Measurements from ENCODE around the gene FAM204A. TPM values are rescaled to one million over a fixed set of nuclear protein-coding genes. Genes with fewer than 3 reads are reported as not detected.

FAM204A gene
- total and polyA plus RNA-seq, 2 of the 13 experiments (the other 11 are each of a cell fraction or from before 2014, with no cell fraction given): 9.2 to 61.0 TPM

- TF ChIP-seq, protein P1, sequence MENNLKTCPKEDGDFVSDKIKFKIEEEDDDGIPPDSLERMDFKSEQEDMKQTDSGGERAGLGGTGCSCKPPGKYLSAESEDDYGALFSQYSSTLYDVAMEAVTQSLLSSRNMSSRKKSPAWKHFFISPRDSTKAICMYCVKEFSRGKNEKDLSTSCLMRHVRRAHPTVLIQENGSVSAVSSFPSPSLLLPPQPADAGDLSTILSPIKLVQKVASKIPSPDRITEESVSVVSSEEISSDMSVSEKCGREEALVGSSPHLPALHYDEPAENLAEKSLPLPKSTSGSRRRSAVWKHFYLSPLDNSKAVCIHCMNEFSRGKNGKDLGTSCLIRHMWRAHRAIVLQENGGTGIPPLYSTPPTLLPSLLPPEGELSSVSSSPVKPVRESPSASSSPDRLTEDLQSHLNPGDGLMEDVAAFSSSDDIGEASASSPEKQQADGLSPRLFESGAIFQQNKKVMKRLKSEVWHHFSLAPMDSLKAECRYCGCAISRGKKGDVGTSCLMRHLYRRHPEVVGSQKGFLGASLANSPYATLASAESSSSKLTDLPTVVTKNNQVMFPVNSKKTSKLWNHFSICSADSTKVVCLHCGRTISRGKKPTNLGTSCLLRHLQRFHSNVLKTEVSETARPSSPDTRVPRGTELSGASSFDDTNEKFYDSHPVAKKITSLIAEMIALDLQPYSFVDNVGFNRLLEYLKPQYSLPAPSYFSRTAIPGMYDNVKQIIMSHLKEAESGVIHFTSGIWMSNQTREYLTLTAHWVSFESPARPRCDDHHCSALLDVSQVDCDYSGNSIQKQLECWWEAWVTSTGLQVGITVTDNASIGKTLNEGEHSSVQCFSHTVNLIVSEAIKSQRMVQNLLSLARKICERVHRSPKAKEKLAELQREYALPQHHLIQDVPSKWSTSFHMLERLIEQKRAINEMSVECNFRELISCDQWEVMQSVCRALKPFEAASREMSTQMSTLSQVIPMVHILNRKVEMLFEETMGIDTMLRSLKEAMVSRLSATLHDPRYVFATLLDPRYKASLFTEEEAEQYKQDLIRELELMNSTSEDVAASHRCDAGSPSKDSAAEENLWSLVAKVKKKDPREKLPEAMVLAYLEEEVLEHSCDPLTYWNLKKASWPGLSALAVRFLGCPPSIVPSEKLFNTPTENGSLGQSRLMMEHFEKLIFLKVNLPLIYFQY (CRISPR knock-in tag; IDR thresholded peaks at IDR 0.05; ENCODE audit: borderline replicate concordance): no peak
- TF ChIP-seq ZNF574 (CRISPR knock-in tag; IDR thresholded peaks at IDR 0.05) (peak; percentile 81), ZNF775 (CRISPR knock-in tag; IDR thresholded peaks at IDR 0.05; ENCODE audit: borderline replicate concordance) (no peak), HNF4G (IDR thresholded peaks at IDR 0.05; ENCODE audit: borderline replicate concordance, low read depth, low read length) (no peak), HNF4G (CRISPR knock-in tag; IDR thresholded peaks at IDR 0.05; ENCODE audit: borderline replicate concordance, low read depth) (no peak), GTF3A (CRISPR knock-in tag; conservative IDR thresholded peaks at IDR 0.05) (no peak), U2AF2 (IDR thresholded peaks at IDR 0.05; ENCODE audit: low read depth, low read length) (peak; percentile 90; the same call in 1 of the 2 replicates), GPN1 (CRISPR knock-in tag; IDR thresholded peaks at IDR 0.05; ENCODE audit: borderline replicate concordance) (no peak), YEATS4 (CRISPR knock-in tag; IDR thresholded peaks at IDR 0.05; ENCODE audit: borderline replicate concordance) (peak; percentile 65; the same call in 1 of the 2 replicates), NFE2 (CRISPR knock-in tag; IDR thresholded peaks at IDR 0.05) (no peak)
- TF ChIP-seq, protein P2, sequence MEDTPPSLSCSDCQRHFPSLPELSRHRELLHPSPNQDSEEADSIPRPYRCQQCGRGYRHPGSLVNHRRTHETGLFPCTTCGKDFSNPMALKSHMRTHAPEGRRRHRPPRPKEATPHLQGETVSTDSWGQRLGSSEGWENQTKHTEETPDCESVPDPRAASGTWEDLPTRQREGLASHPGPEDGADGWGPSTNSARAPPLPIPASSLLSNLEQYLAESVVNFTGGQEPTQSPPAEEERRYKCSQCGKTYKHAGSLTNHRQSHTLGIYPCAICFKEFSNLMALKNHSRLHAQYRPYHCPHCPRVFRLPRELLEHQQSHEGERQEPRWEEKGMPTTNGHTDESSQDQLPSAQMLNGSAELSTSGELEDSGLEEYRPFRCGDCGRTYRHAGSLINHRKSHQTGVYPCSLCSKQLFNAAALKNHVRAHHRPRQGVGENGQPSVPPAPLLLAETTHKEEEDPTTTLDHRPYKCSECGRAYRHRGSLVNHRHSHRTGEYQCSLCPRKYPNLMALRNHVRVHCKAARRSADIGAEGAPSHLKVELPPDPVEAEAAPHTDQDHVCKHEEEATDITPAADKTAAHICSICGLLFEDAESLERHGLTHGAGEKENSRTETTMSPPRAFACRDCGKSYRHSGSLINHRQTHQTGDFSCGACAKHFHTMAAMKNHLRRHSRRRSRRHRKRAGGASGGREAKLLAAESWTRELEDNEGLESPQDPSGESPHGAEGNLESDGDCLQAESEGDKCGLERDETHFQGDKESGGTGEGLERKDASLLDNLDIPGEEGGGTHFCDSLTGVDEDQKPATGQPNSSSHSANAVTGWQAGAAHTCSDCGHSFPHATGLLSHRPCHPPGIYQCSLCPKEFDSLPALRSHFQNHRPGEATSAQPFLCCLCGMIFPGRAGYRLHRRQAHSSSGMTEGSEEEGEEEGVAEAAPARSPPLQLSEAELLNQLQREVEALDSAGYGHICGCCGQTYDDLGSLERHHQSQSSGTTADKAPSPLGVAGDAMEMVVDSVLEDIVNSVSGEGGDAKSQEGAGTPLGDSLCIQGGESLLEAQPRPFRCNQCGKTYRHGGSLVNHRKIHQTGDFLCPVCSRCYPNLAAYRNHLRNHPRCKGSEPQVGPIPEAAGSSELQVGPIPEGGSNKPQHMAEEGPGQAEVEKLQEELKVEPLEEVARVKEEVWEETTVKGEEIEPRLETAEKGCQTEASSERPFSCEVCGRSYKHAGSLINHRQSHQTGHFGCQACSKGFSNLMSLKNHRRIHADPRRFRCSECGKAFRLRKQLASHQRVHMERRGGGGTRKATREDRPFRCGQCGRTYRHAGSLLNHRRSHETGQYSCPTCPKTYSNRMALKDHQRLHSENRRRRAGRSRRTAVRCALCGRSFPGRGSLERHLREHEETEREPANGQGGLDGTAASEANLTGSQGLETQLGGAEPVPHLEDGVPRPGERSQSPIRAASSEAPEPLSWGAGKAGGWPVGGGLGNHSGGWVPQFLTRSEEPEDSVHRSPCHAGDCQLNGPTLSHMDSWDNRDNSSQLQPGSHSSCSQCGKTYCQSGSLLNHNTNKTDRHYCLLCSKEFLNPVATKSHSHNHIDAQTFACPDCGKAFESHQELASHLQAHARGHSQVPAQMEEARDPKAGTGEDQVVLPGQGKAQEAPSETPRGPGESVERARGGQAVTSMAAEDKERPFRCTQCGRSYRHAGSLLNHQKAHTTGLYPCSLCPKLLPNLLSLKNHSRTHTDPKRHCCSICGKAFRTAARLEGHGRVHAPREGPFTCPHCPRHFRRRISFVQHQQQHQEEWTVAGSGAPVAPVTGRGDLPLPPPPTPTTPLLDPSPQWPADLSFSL (CRISPR knock-in tag; IDR thresholded peaks at IDR 0.05): no peak
- TF ChIP-seq, protein P3, sequence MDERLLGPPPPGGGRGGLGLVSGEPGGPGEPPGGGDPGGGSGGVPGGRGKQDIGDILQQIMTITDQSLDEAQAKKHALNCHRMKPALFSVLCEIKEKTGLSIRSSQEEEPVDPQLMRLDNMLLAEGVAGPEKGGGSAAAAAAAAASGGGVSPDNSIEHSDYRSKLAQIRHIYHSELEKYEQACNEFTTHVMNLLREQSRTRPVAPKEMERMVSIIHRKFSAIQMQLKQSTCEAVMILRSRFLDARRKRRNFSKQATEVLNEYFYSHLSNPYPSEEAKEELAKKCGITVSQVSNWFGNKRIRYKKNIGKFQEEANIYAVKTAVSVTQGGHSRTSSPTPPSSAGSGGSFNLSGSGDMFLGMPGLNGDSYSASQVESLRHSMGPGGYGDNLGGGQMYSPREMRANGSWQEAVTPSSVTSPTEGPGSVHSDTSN (CRISPR knock-in tag; IDR thresholded peaks at IDR 0.05): no peak
- TF ChIP-seq, protein P4, sequence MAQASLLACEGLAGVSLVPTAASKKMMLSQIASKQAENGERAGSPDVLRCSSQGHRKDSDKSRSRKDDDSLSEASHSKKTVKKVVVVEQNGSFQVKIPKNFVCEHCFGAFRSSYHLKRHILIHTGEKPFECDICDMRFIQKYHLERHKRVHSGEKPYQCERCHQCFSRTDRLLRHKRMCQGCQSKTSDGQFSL (CRISPR knock-in tag; IDR thresholded peaks at IDR 0.05): no peak
Measured at GRCh38 chr10:118341791-118342637, at the start of gene FAM204A (continued).
